Frontal cortex (tissue), 4 donors: ENCODE data around the gene SLC48A1. TPM values are rescaled to one million over a fixed set of nuclear protein-coding genes. Genes with fewer than 3 reads are reported as not detected.

Source experiments
- DNase-seq, 2 donors: peaks; one replicate each; pipeline ENCODE4 v3.0.0; 2012; ENCODE audit warnings: low spot score in 2 of 2
- FAIRE-seq: peaks from 2 replicates; lab custom pipeline; 2012; peaks lifted over from hg19 to GRCh38; lab: Jason Lieb, UNC
- total RNA-seq: library from RNA; depleted of rRNA; stranded (reverse); fragments of >200 nt; gene quantifications from one replicate; pipeline ENCODE4 v1.2.3, GENCODE V29; 2014
- donor health status: control.
- donor health status: control.
- donor health status: control.

Gene SLC48A1
- total RNA-seq, 1 donor from 2014 or later: 8.6 TPM

GRCh38 chr12:47818007-47818376 lies 45.0 kb downstream of the SLC48A1 start:
- no peak for FAIRE-seq
- no peak for DNase-seq

GRCh38 chr12:47818467-47819137 lies 45.6 kb downstream of the SLC48A1 start:
- DNase-seq (peak; percentile 50 to 56), FAIRE-seq (no peak)

GRCh38 chr12:47819138-47819895 lies 46.3 kb downstream of the SLC48A1 start:
- DNase-seq (peak; percentile 76 to 77), FAIRE-seq (no peak)

GRCh38 chr12:47819896-47820630 lies 47.0 kb downstream of the SLC48A1 start, which contains the start of gene HDAC7:
TSS of gene HDAC7 (minus strand) at chr12:47819903. CDS start at chr12:47819785, 118 bp downstream.
- peak; percentile 88 to 93 for DNase-seq
- FAIRE-seq: no peak

- FAIRE-seq (no peak), DNase-seq (peak; percentile 57 to 77)
These were observed 47.8 kb downstream of the SLC48A1 start for GRCh38 chr12:47820631-47821345.

- DNase-seq (no peak), FAIRE-seq (no peak)
These were observed 48.3 kb downstream of the SLC48A1 start for GRCh38 chr12:47821346-47821706.

GRCh38 chr12:47822401-47822800 lies 49.4 kb downstream of the SLC48A1 start:
- FAIRE-seq: no peak
- DNase-seq: no peak

- DNase-seq: no peak
- no peak for FAIRE-seq
These were observed 49.8 kb downstream of the SLC48A1 start for GRCh38 chr12:47822863-47823262.

GRCh38 chr12:47823422-47824086 lies 50.5 kb downstream of the SLC48A1 start:
- no peak for DNase-seq
- no peak for FAIRE-seq

GRCh38 chr12:47824198-47824597 lies 51.2 kb downstream of the SLC48A1 start:
- DNase-seq: no peak

GRCh38 chr12:47824635-47825034 lies 51.6 kb downstream of the SLC48A1 start:
- no peak for DNase-seq
- no peak for FAIRE-seq

More at GRCh38 chr12:47824198-47824597, 51.2 kb downstream of the SLC48A1 start:
- no peak for FAIRE-seq

- FAIRE-seq (no peak), DNase-seq (no peak)
These were observed 52.2 kb downstream of the SLC48A1 start for GRCh38 chr12:47825173-47825639.

GRCh38 chr12:47828008-47828975 lies 55.3 kb downstream of the SLC48A1 start:
- FAIRE-seq: no peak
- no peak for DNase-seq

- DNase-seq (peak in 1 of 2 donors; percentile 62), FAIRE-seq (no peak)
These were observed 56.0 kb downstream of the SLC48A1 start for GRCh38 chr12:47828976-47829482.

- no peak for FAIRE-seq
These were observed 56.5 kb downstream of the SLC48A1 start for GRCh38 chr12:47829584-47829983.

More at GRCh38 chr12:47829584-47829983, 56.5 kb downstream of the SLC48A1 start:
- DNase-seq: no peak
